GM18868 (cell line): ENCODE data around the gene C2CD3.
"Not testable (repeated sequence)": the region's sequence is repeated elsewhere in the genome, so short reads cannot be mapped to it uniquely, and the experiment has no call there.

ENCODE experiments used
- ATAC-seq: cut with Tn5 transposase; IDR thresholded peaks from one replicate; pipeline ENCODE4 v1.9.1; 2021; ENCODE audit warnings: mild to moderate bottlenecking, moderate library complexity; ENCODE audit not compliant: unreplicated experiment

The C2CD3 gene

DNA sequence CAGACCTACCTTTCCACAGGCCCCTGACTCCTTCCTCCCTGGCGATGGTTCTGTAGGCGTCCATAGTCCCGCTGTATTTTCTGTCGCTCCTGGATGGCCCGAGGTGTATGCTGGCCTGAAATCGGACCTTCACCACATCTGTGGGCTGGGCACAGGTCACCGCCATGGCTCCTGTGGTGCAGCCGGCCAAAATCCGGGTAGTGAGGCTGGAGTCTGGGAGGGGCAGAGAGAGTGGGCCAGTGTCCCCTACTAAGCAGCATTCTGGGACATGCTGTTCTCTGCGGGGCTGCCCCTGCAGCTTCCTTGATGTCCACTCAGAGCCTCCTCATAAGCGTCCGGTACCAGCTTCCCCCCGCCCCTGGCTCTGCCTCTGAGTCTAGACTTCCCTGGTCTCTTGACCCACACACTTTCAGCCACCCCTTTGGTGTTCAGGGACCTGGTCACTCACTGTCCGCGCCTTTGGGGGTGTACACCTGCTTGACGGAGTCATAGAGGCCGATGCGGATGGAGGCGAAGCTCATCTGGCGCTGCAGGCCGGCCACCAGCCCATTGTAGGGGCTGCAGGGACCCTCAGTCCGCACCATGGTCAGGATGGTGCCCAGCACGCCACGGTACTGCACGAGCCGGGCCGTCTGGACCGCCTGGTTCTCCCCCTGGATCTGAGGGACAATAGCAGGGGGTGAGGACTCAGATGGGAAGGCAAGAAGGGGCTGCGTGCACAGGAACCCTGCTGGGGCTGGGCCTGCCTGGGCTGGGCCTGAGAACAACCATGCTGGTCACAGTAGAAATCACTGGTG lies 164.9 kb downstream of the C2CD3 start:
- ATAC-seq: no peak

- no peak for ATAC-seq
Measured at GRCh38 chr11:74004759-74005615, 165.8 kb downstream of the C2CD3 start.

GRCh38 chr11:74004046-74004695 lies 166.6 kb downstream of the C2CD3 start:
- no peak for ATAC-seq

DNA sequence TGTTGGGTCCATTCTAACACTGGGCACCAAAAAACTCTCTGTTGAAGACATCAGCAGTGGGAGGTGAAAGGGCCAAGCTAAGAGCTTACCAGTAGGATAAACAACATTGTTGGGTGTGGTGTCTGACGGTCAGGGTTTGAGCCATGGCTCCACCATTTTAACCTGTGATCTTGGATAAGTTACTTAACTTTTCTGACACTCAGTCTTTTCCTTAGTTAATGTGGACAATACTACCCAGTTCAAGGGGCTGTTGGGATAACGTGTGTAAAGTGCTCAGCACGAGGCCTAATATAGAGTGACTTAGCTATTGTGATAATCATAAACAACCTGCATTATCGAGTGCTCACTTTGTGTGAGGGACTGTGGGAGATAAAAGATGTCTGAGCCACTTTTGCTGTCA lies 168.0 kb downstream of the C2CD3 start:
- no peak for ATAC-seq

DNA sequence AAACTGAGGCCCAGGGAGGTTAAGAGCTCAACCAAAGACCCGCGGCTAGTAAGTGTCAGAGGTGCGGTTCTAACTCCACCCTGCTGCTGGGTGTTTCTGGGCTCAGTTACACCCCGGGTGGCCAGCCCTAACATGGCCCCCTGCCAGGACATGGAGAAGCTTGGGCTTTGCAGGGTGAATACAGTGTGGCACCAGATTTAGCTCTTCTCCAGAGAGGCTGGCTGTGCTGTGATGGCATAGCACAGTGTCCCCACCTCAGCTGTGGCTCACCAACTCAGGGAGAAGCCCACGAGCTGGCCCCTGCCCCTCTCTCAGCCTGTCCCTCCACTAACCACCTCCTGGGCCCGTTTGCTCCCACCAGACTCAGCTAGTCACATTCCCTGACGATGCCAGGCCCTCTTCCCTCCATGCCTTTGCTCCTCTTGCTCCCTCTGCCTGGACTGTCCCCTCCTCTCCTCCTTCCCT lies 168.9 kb downstream of the C2CD3 start:
- no peak for ATAC-seq

DNA sequence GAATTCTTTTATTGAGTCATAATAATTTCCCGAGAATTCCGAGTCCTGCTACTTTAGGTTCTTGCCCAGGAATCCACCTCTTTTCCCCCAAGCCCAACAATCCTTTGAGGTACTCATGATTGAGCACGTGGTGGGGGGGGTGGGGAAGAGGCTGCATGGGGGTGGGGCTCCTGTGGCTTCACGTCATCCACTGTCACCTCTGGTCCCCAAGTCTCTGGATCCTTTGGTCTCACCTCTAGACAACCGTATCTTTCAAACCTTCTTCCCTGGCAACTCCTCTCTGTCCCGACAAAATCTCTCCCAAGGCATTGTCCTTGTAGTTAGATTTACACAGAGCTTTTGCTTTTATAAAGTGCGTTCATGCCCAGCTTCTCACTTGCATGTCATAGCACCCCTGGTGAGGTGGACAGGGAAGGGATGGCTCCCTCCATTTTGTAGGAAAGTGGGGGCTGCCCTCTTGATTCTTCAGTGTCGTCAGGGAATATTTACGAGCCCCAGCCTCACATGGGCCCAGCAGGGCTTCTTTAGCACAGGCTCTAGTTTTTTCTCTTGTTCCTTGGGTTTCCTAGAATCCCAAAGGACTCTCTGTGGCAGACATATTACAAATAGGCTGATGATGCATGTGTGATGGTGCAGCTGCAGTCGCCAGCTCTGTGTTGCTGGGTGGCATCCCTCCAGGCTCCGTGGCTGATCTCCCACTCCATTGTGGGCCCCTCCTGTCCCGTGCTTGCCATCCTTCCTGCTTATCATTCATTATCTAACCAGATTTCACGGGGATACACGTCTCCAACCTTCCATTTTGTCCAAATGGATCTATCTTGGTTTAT lies 170.3 kb downstream of the C2CD3 start:
- ATAC-seq: no peak

- no peak for ATAC-seq
Measured at GRCh38 chr11:73999581-74000306, 171.1 kb downstream of the C2CD3 start.

DNA sequence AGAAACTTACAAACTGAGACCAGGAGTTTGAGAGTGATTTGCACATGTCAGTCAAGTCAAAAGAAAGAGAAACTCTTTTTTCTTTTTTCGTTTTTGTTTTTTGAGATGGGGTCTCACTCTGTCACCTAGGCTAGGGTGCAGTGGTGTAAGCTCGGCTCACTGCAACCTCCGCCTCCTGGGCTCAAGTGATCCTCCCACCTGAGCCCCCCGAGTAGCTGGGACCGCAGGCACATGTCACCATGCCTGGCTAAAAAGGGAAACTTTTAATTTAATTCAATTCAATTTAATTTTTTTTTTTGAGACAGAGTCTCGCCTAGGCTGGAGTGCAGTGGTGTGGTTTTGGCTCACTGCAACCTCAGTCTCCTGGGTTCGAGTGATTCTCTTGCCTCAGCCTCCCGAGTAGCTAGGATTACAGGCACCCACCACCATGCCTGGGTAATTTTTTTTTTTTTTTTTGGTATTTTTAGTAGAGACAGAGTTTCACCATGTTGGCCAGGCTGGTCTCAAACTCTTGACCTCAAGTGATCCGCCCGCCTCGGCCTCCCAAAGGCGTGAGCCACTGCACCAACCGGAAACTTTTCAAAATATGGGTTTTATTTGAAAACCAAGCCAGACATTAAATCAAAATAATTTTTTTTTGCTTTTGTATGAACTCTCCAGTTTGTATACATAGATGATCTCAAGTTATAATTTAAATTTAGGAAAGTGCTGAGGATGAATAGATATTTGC lies 171.8 kb downstream of the C2CD3 start:
- no peak for ATAC-seq

GRCh38 chr11:73997120-73997770 lies 173.6 kb downstream of the C2CD3 start:
- no peak for ATAC-seq

DNA sequence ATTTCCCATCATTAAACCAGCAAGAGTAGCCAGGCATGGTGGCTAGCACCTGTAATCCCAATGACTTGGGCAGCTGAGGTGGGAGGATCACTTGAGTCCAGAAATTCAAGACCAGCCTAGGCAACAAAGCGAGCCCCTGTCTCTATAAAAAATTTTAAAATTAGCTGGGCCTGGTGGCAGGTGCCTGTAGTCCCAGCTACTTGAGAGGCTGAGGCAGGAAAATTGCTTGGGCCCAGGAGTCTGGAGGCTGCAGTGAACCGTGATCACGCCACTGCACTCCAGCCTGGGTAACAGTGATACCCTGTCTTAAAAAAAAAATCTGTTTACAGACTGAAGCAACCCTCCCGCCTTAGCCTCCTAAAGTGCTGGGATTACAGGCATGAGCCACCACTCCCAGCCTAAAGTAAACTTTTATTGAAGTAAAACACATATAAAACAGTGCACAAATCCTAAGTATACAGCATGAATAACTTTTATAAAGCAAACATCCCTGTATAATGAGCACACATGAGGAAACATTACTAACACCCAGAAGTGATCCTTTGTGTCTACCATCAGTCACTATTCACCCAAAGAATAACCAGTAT lies 174.5 kb downstream of the C2CD3 start:
- no peak for ATAC-seq

DNA sequence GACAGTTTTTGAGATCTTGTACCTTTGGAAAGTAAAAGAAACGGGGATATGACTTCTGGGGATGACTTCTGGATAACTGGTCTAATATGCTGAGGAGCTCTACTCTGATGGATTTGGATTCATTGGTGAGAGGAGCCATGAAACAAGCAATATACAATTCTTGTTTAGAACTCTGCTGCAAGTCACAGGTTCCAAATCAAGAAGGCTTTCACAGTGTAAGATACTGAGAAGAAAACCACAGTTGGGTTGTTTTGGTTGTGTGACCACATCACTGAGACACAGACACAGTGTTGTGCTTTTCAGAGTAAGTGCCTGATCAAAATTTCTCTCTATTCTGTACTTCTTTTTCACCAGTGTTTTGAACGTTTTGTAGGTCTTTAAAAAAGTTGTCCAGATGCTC lies 175.1 kb downstream of the C2CD3 start:
- ATAC-seq: peak; percentile 45

DNA sequence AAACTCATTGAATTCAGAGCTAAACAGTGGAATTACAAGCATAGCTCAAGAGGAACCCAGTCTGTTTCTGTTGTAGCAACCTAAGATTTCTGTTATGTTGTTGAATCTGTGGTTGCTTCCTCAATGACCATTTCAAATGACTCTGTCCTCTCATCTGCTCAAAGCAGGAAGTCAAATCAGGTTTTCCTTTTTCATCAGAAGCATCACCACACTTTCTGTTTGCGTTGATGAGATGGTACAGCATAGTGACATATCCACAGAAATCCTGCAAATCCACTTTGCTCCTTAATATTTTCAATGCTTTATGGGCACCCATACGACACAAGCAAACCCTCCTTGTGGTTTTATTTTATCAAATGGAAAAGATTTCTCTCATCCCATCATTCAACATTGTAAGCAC lies 175.6 kb downstream of the C2CD3 start:
- ATAC-seq: no peak

GRCh38 chr11:73991471-73992006 lies 179.3 kb downstream of the C2CD3 start:
- peak; percentile 46 for ATAC-seq

- no peak for ATAC-seq
Measured at GRCh38 chr11:73990730-73991129, 180.1 kb downstream of the C2CD3 start.

DNA sequence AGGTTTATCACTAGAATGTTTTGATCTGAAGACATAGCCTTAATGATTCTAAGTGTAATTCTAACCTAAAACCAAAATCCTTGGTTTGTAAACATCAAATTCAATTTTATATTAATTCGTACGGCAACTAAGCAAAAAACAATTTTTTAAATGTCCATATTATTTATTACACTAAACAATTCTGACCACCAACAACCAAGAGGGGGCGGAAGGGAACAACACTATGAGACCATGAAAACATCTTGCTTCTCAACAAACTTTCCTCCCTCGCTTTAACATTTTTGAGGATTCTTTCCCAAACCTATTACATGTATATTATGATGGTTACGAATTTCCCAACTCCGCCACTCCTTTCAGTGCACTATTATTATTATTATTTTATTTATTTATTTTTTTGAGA lies 181.6 kb downstream of the C2CD3 start:
- no peak for ATAC-seq

DNA sequence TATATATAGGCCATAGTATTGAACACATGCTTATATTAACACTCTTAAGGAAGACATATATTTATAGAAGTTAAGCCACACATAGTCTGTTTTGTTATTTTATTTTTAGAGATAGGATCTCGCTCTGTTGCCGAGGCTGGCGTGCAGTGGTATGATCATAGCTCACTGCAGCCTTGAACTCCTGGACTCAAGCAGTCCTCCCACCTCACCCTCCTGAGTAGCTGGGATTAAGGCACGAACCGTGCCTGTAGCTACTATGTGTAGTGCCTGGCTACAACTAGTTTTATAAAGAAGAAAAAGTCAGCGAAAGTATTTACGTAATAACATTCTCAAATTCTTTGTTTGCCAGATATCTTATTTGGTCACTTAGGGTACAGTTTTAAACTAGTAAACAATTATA lies 182.6 kb downstream of the C2CD3 start:
- ATAC-seq: no peak

DNA sequence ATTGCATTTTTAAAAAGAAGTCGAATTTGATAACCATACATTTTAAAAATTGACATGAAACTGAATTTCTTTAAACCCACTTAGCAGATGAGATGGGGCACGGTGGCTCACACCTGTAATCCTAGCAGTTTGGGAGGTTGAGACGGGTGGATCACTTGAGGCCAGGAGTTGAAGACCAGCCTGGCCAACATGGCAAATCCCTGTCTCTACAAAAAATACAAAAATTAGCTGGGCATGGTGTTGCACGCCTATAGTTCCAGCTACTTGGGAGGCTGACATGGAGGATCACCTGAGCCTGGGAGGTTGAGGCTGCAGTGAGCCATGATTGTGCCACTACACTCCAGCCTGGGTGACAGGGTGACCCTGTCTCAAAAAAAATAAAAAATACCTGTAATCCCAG lies 185.1 kb downstream of the C2CD3 start:
- ATAC-seq: not testable (repeated sequence)
